Activated CD4-positive, alpha-beta memory T cell treated with anti-CD3 and anti-CD28 coated beads for 36 hours (primary cell): Measurements from ENCODE around the gene TDRD15. TPM values are rescaled to one million over a fixed set of nuclear protein-coding genes. Genes with fewer than 3 reads are reported as not detected.
"Not testable (repeated sequence)": the region's sequence is repeated elsewhere in the genome, so short reads cannot be mapped to it uniquely, and the experiment has no call there.

Source experiments
- CTCF ChIA-PET: fragments of 350-600 bp; sonication (Branson Sonifier 250); formaldehyde crosslinking; loops from one replicate; lab custom pipeline; 2021; ENCODE audit warnings: antibody characterized with exemption, inconsistent platforms; lab: Charles Lee
- POLR2A ChIA-PET: fragments of 350-600 bp; sonication (Branson Sonifier 250); formaldehyde crosslinking; loops from one replicate; lab custom pipeline; 2021; ENCODE audit warnings: antibody characterized with exemption; lab: Charles Lee
- DNase-seq: peaks from one replicate; pipeline ENCODE4 v3.0.0-alpha.2; 2020
- H3K27ac Mint-ChIP-seq: one replicate; pipeline ENCODE4 v1.8.0; 2021; ENCODE audit warnings: mixed read lengths
- H3K27me3 Mint-ChIP-seq: one replicate; pipeline ENCODE4 v1.8.0; 2021; ENCODE audit warnings: mixed read lengths
- H3K36me3 Mint-ChIP-seq: one replicate; pipeline ENCODE4 v1.8.0; 2021; ENCODE audit warnings: mixed read lengths
- H3K4me1 Mint-ChIP-seq: one replicate; pipeline ENCODE4 v1.8.0; 2021; ENCODE audit warnings: low read depth, mixed read lengths
- H3K4me3 Mint-ChIP-seq: one replicate; pipeline ENCODE4 v1.8.0; 2021; ENCODE audit warnings: mild to moderate bottlenecking, mixed read lengths
- H3K9me3 Mint-ChIP-seq: one replicate; pipeline ENCODE4 v1.8.0; 2021; ENCODE audit warnings: mixed read lengths
- intact Hi-C: fragments of 100-400 bp; cut with micrococcal nuclease; formaldehyde crosslinking; loops from one replicate; pipeline ENCODE4 v1.15.1; 2023
- total RNA-seq, 2 experiments: library from RNA; stranded (reverse); gene quantifications; one replicate each; pipeline ENCODE4 v1.2.3, GENCODE V29; 2021

Gene TDRD15
- total RNA-seq = under 1 TPM in 1 of 2 experiments, not detected in 1; 0.02 TPM

DNA sequence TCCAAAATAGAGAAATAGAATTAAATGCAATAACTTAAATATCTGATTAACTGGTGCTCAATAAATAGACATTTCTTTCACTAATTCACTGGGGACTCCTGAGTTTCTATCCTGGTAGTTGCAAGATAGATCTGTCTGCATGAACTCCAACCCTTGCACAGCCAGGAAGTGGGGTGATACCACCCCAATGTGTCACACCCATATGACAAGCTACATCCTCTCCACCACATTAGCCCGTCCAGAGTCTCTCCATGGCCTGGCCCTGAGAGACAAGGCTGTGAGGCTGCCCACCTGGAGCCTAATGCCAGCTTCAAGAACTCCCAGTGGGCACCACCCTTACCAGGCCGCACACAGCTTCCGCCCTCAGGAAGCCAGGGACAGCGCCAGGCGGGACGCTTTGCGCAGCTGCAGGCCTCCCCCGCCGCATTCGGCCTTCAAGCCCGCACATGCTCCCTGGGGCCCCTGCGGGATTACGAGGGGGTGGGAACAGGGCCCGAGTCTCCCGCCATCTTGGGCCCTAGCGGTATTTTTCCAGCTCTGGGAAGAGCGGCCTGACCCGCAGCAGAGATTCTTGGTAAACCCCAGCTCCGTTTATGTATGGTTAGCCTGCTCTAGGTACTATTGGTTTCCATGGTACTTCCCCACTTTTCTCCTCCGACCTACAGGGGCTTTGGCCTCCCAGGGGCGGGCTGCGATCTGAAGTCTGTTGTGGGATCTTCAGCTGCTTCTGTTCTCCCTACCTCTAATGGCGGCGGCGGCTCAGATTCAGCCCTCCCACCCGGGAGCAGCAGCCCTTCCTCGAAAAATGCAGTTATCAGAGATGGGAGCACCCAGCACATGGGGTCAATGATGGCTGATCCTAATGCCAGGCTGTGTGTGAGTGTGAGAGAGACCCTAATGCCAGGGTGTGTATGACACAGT is at the start of gene TDRD15:
TDRD15 (plus strand) TSS at position 496 of the 921 bp plus-strand sequence. CDS start 13,500 bp downstream, outside the sequence.
- POLR2A ChIA-PET = no interaction called here
- H3K36me3 Mint-ChIP-seq = no peaks in the 10 kb centered on the region
- H3K9me3 Mint-ChIP-seq = no peaks in the 10 kb centered on the region
- no peak within 1 kb of the TSS for H3K27ac Mint-ChIP-seq
- H3K4me3 Mint-ChIP-seq = no peak within 1 kb of the TSS
- intact Hi-C loops = no loop called here
- no peak for DNase-seq
- H3K27me3 Mint-ChIP-seq = no peaks in the 10 kb centered on the region
- CTCF ChIA-PET = no interaction called here
- no peaks in the 10 kb centered on the region for H3K4me1 Mint-ChIP-seq

DNA sequence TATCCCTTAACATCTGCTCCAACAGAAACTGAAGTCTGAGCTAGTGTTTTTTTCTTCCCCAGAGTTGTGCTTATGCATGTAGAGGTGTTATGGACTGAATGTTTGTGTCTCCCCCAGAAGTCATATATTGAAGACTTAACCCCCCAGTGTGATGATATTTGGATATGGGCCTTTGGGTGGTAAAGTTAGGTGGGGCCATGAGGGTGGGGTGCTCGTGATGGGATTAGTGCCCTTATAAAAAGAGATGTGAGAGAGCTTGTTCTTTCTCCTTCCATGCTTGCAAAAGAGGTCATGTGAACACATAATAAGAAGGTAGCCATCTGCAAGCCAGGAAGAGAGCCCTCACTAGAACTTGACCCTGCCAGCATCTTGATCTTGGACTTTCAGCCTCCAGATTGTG is 45.5 kb upstream of the TDRD15 start:
- Mint-ChIP-seq H3K27me3 (peaks cover 1% of the 10 kb centered on the region), H3K4me1 (no peaks in the 10 kb centered on the region), H3K36me3 (no peaks in the 10 kb centered on the region), H3K27ac (no peak overlapping the region), H3K4me3 (no peak overlapping the region), H3K9me3 (no peaks in the 10 kb centered on the region)
- no peak for DNase-seq
- CTCF ChIA-PET = no interaction called here
- intact Hi-C loops = no loop called here
- POLR2A ChIA-PET = no interaction called here

DNA sequence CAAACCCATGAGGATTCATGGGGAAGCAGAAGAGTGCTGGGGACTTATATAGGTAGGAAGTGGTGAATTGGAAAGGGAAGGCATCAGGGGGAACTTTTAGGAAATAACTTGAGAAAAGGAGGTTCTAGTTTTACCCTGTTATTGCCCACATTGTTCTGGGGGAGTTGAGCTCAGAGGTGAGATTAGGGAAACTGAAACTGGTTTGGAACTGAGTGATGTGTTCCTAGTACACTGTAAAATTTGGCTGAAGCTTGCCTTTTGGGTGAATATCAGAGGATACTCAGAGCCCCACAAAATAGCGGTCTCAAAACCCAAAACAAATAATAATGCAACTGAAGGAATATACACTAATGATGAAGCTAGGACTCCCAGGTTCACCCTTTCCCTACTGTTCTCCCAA is 40.3 kb upstream of the TDRD15 start:
- CTCF ChIA-PET = no interaction called here

DNA sequence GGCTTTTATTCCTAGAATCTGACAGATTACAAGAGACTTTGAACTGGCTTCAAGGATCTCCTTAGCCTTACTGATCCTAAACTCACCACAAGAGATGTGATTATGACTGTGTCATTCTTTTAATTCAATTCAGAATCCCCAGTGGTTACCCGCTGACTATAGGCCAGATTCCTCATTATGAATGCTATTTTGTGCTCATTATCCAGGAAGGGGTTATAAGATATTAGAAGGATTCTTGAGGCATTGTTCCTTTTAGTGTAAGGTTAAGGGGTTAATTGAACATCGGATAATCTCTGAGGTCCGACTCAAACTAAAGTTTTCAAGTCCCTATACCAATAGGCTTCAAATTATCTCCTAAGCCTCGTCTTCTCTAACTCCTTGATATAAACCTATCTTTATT is 39.4 kb upstream of the TDRD15 start:
- ChIA-PET POLR2A (no interaction called here), CTCF (no interaction called here)
- Mint-ChIP-seq H3K4me3 (no peak overlapping the region), H3K36me3 (no peaks in the 10 kb centered on the region), H3K27ac (no peak overlapping the region), H3K27me3 (no peaks in the 10 kb centered on the region), H3K4me1 (no peaks in the 10 kb centered on the region), H3K9me3 (no peaks in the 10 kb centered on the region)
- no peak for DNase-seq
- intact Hi-C loops = no loop called here

More for the DNA sequence above, 40.3 kb upstream of the TDRD15 start:
- H3K4me1 Mint-ChIP-seq = no peaks in the 10 kb centered on the region
- no peak overlapping the region for H3K27ac Mint-ChIP-seq
- no peak for DNase-seq
- POLR2A ChIA-PET = no interaction called here
- intact Hi-C loops = no loop called here
- H3K36me3 Mint-ChIP-seq = no peaks in the 10 kb centered on the region
- no peaks in the 10 kb centered on the region for H3K9me3 Mint-ChIP-seq
- no peak overlapping the region for H3K4me3 Mint-ChIP-seq
- no peaks in the 10 kb centered on the region for H3K27me3 Mint-ChIP-seq

DNA sequence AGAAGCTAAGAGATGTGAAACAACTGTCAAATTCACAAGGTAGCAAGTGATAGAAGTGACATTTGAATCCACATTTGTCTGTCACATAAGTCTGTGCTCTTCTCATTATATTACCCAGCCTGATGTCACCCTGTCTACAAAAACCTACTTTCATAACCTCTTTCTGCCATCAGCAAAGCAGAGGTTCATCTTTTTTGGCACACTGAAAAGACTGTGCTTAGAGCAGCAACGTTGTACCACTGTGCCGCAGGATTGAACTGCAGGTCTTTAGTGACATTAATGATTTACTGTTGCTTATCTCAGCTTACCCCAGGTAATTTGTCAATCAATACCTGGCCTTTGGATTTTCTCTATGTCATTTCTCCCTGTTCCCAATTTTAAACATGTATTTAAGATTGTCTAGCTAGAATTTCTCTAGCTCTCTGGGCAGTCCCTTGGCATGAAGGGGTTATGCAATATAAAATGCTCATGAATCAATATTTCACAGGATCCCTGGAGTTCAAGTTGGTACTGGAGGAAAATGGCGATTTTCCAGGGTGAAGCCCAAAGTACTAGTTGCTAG is 31.4 kb upstream of the TDRD15 start:
- Mint-ChIP-seq H3K9me3 (no peaks in the 10 kb centered on the region), H3K27me3 (no peaks in the 10 kb centered on the region), H3K36me3 (no peaks in the 10 kb centered on the region), H3K4me1 (no peaks in the 10 kb centered on the region), H3K27ac (no peak overlapping the region), H3K4me3 (no peak overlapping the region)
- DNase-seq = no peak
- intact Hi-C loops = no loop called here
- ChIA-PET POLR2A (no interaction called here), CTCF (no interaction called here)

DNA sequence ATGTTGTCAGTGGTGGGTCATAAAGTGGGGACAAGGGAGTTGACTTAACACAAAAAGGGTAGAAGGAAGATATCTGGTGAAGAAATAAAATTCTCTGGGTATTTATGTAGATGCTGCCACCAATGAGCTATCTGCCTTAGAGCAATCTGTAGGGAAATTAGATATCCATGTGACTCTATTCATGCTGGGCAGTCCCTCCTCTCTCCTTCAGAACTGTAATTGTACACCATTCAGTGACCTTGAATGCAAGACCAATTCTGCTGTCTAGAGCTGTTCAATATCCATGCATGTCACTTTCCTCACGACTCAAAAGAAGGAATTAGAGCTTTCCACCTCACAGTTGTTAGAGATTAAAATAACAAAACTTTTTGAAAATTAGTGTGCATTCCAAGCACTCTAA is 28.6 kb upstream of the TDRD15 start:
- H3K9me3 Mint-ChIP-seq = no peaks in the 10 kb centered on the region
- ChIA-PET CTCF (interaction anchor here (0.6 kb wide), 1 partner anchor 25 kb away, joined by 3 read pairs; no protein-coding TSS in a partner anchor), POLR2A (no interaction called here)
- no peak for DNase-seq
- no peaks in the 10 kb centered on the region for H3K36me3 Mint-ChIP-seq
- H3K4me1 Mint-ChIP-seq = no peaks in the 10 kb centered on the region
- no peaks in the 10 kb centered on the region for H3K27me3 Mint-ChIP-seq
- H3K27ac Mint-ChIP-seq = no peak overlapping the region
- intact Hi-C loops = no loop called here
- no peak overlapping the region for H3K4me3 Mint-ChIP-seq

DNA sequence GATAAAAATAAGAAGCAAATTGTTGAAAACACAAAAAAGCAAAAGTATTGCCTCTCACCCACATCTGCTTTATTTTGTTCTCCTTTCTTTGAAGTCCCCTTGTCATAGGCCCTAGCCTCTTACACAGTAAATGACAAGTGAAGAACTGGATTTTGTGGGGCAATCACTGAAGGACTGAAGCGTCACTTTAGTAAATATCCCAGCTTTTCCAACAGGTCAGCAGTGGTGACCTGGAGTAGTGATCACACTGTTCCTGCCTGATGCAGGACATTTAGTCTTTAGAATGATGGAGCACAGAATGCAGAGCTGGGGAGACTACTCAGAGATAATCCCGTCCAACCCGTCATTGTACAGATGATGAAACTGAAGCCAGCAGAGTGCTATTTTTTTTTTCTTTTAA is 28.1 kb upstream of the TDRD15 start:
- Mint-ChIP-seq H3K4me1 (no peaks in the 10 kb centered on the region), H3K4me3 (no peak overlapping the region), H3K27me3 (no peaks in the 10 kb centered on the region), H3K27ac (no peak overlapping the region), H3K36me3 (no peaks in the 10 kb centered on the region), H3K9me3 (no peaks in the 10 kb centered on the region)
- intact Hi-C loops = no loop called here
- no peak for DNase-seq
- CTCF ChIA-PET = interaction anchor here (0.6 kb wide), 1 partner anchor 24 kb away, joined by 3 read pairs; no protein-coding TSS in a partner anchor
- POLR2A ChIA-PET = no interaction called here

DNA sequence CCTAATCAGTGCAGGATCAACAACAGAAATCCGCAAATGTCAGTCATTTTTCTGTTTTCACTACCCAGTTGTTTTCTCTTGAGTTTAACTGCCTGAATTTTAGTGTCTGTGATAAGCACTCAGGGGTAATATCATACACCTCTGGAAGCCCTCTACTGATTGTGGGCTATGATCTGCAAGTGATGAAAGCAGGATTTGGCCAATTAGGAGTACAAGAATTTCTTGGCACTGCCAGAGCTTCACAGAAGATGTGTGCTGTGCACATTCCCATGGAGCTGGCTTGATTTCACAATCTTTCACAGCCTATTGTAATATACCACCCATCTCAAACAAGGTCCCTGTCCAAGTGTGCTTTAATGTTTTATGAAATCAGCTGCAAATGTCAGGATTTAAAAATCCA is 27.3 kb upstream of the TDRD15 start:
- Mint-ChIP-seq H3K9me3 (no peaks in the 10 kb centered on the region), H3K27ac (no peak overlapping the region), H3K4me3 (no peak overlapping the region), H3K4me1 (no peaks in the 10 kb centered on the region), H3K36me3 (no peaks in the 10 kb centered on the region), H3K27me3 (peaks cover under 1% of the 10 kb centered on the region)
- DNase-seq = no peak
- intact Hi-C loops = no loop called here
- CTCF ChIA-PET = no interaction called here
- POLR2A ChIA-PET = no interaction called here

DNA sequence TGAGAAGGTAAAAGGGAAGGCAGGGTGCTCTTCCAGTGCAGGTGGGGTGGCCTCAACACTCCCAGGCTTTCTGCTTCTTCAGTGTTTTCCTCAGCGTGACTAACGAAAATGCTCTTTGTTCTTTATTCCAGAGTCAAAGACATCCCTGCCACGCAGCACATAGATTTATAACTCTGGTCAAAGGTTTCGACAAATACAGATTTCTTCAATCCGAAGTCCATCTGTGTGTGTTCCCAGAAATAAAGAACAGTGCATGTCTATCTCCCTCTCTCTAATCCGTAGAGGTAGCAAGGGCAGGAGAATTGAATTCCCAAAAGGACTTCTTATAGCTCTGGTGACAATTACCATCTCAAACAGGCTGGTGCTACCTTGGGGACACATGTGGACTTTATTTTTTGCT is 26.4 kb upstream of the TDRD15 start:
- Mint-ChIP-seq H3K27me3 (peaks cover 2% of the 10 kb centered on the region), H3K9me3 (no peaks in the 10 kb centered on the region), H3K36me3 (no peaks in the 10 kb centered on the region), H3K27ac (no peak overlapping the region), H3K4me3 (no peak overlapping the region), H3K4me1 (no peaks in the 10 kb centered on the region)
- POLR2A ChIA-PET = no interaction called here
- intact Hi-C loops = no loop called here
- CTCF ChIA-PET = no interaction called here
- no peak for DNase-seq

DNA sequence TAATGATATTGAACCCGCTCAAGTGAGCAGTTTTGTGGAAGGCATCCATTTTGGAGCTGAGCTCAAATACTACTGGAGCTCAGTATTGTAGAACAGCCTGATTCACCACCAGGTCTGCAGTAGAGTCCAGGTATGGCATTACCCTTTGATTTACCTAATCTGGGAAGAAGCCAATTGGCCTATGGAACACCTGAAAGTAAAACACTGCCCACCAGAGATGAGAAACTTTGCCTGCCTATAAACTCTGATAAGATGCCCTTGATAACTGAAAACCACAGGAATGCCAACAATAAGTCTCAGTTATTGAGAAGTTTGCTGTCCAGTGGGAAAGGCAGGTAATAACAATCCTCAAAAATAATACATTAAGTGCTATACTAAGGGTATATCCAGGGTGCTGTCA is 25.5 kb upstream of the TDRD15 start:
- Mint-ChIP-seq H3K4me1 (no peaks in the 10 kb centered on the region), H3K9me3 (no peaks in the 10 kb centered on the region), H3K36me3 (no peaks in the 10 kb centered on the region), H3K27ac (no peak overlapping the region), H3K27me3 (peaks cover 2% of the 10 kb centered on the region), H3K4me3 (no peak overlapping the region)
- POLR2A ChIA-PET = no interaction called here
- no peak for DNase-seq
- intact Hi-C loops = no loop called here
- CTCF ChIA-PET = no interaction called here

DNA sequence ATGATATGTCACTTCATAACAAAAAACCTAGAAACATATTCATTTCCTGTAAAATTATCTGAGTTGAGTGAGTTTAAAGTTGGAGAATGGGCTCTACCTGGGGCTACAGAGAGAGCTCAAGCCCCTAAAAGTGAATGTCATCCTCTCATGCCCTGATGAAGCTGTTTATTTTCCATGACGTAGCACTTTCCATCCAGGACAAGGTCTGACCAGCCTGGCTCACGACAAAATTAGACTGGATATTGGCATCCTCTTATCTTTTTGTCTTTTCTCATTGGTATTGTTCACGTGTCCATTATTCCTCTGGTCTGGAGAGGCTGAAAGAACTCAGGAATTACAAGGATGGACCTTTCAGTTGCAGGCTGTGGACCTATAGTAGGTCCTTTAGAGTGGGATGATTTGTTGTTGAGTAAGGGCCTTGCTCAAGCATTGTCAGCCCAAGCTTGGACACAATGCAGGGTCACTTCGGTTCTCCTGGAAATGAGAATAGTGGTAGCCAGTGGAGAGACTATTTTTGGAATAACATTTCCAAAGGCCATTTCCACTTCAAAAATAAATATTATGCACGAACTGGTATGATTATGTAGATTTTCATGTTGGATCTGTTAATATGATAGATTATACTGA is 24.4 kb upstream of the TDRD15 start:
- Mint-ChIP-seq H3K36me3 (no peaks in the 10 kb centered on the region), H3K4me3 (no peak overlapping the region), H3K27me3 (peaks cover 2% of the 10 kb centered on the region), H3K27ac (no peak overlapping the region), H3K9me3 (no peaks in the 10 kb centered on the region), H3K4me1 (no peaks in the 10 kb centered on the region)
- POLR2A ChIA-PET = no interaction called here
- CTCF ChIA-PET = no interaction called here
- intact Hi-C loops = no loop called here
- no peak for DNase-seq

DNA sequence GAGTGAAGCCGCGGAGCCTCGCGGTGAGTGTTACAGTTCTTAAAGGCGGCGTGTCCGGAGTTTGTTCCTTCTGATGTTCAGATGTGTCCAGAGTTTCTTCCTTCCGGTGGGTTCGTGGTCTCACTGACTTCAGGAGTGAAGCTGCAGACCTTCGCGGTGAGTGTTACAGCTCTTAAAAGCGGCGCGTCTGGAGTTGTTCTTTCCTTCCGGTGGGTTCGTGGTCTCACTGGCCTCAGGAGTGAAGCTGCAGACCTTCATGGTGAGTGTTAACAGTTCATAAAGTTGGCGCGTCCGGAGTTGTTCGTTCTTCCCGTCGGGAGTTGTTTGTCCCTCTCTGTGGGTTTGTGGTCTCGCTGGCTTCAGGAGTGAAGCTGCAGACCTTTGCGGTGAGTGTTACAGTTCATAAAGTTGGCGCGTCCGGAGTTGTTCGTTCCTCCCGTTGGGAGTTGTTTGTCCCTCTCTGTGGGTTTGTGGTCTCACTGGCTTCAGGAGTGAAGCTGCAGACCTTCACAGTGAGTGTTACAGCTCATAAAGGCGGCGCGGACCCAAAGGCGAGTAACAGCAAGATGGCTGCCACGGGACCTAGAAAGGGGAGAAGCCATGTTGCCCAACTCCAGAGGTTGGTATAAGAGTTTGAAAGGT is 22.1 kb upstream of the TDRD15 start:
- H3K27me3 Mint-ChIP-seq, POLR2A ChIA-PET, H3K27ac Mint-ChIP-seq: not testable (repeated sequence)

More for the DNA sequence above, 22.1 kb upstream of the TDRD15 start:
- H3K9me3 Mint-ChIP-seq, H3K4me3 Mint-ChIP-seq, intact Hi-C loops, DNase-seq, H3K4me1 Mint-ChIP-seq, CTCF ChIA-PET, H3K36me3 Mint-ChIP-seq: not testable (repeated sequence)
